GM19099 (cell line): ENCODE data around the gene EID2.

ENCODE experiments used
- POLR2A ChIP-seq: IDR thresholded peaks from 3 replicates; pipeline ENCODE4 v1.6.1; 2011; ENCODE audit warnings: low read depth; ENCODE audit not compliant: insufficient read length; ENCODE audit errors: extremely low read depth

Gene EID2

DNA sequence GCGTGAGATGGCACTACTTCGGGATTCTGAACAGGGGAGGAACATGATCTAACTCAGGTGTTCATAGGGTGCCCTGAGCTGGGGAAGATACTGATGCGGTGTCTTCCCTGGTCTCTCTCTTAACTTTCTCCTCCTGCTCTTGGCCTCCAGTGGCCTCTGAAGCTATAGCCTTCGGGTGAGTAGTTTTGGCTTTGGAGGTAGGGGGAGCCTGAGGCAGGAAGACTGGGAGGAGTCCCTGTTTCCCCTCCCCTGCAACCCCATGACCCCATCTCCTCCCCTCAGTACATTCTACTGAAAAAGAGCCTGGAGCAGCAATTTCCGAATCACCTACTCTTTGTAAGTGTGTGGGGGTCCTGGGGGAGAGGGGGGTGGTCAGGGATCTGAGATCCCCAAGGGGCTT, 21.5 kb downstream of the EID2 start:
- TF ChIP-seq POLR2A, result no peak

DNA sequence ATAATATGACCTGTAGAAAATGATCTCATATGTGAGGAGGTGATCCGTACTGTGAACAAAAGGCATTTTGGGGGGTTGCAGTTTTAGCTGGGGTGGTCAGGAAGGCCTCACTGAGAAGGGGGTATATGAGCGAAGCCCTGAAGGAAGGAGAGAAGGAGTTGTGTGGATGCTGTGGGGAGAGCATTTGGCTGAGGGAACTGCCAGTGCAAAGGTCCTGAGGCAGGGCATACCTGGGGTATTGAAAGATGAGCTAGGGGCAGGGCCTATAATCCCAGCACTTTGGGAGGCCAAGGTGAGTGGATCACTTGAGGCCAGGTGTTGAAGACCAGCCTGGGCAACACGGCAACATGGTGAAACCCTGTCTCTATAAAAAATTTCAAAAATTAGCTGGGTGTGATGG, 22.5 kb downstream of the EID2 start:
- TF ChIP-seq POLR2A, result no peak

DNA sequence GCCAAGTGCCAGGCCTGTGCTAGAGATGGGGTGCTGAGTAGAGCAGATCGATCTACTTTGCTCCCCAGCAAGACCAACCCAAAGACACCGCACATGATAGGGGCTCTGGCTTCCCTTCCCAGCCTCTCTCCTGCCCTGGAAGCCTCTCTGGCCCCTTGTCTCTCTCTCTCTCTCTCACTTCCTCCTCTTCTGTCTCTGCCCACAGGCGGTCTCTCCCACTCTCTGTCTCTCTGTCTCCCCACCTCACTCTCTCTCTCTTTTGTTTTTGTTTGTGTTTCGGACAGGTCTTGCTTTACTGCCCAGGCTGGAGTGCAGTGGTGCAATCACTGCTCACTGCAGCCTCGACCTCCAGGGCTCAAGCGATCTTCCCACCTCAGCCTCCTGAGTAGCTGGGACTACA, 23.7 kb downstream of the EID2 start:
- TF ChIP-seq POLR2A, result no peak

DNA sequence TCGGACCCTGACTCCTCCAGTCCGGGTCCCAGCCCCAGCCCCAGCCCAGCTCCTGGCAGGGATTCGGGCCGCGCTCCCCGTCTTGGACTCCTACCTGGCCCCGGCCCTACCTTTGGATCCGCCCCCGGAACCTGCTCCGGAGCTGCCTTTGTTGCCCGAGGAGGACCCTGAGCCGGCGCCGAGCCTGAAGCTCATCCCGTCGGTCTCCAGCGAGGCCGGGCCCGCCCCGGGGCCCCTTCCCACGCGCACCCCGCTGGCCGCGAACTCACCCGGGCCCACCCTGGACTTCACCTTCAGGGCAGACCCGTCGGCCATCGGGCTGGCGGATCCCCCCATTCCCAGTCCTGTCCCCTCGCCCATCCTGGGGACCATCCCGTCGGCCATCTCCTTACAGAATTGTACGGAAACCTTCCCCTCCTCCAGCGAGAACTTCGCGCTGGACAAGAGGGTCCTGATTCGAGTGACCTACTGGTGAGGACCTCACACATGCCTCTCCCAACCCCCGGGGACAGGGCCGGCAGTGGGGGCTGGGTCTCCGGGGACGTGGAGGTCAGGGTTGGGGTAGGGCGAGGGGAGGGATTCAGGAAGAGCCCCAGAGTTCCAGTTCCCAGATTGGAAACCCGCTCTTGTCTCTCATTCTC, 24.3 kb downstream of the EID2 start:
- TF ChIP-seq POLR2A, result no peak

DNA sequence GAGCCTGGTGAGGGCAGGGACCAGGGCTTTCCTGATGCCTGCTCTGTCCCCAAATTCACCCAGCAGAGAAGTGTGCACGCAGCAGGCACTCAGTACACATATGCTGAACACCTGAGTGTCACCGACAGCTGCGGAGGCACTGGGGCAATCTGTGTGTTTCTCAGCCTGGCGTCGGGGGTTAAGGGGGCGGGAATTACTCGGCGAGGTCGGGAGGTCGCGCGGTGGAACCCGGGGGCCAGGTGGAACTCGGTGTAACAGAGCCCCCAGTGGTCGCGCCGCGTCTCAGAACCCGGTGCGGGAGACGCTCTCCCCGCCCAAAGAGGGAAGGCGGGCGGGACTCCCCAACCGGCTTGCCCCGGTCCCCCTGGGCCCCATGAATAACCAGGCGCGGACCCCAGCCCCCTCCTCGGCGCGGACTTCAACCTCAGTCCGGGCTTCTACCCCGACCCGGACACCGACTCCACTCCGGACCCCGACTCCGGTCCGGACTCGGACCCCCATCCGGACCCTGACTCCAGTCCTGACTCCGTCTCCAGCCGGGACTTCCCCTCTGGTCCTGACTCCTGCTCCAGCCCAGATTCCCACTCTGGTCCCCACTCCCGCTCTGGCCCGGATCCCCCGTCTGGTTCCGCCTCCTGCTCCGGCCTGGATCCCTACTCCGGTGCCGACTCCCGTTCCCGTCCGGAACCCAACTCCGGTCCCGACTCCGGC, 25.0 kb downstream of the EID2 start, which contains the start of gene SELENOV:
Gene SELENOV, plus strand, starts transcription at position 300 of the 711 bp plus-strand sequence. Its CDS starts 74 bp downstream, at position 374.
- no peak for TF ChIP-seq POLR2A

DNA sequence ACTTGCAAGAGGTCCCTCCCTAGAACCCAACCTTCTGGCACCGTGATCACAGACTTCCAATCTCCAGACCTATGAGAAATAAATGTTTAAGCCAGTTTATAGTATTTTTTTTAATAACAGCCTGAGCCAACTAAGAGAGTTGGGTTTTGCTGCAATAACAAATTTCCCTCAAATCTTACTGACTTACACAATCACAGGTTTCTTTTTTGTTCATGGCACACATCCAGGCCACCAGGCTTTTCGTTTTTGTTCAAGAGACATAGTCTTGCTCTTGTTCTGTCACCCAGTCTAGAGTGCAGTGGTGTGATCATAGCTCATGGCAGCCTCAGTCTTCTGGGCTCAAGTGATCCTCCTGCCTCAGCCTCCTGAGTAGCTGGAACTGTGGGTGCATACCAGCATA, 27.0 kb downstream of the EID2 start:
- TF ChIP-seq POLR2A, result no peak

DNA sequence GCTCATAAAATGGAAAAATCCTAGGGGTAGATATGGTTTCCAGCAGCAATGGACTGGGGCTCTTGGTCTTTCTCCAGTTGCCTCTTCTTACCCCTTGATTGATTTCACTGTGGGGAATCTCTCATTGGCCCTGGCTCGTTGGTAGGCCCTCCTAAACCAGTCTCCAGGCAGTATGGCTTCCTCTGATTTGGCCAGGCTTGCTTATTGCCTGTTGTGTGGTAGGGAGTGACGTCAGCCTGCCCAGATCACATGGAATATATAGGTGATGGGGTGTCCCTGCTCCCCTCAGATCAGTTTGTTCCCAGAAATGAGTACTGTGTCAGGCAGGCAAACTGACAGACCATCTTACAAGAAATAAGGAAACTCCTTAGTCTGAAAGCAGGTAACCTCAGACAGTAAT, 30.7 kb downstream of the EID2 start:
- no peak for TF ChIP-seq POLR2A

DNA sequence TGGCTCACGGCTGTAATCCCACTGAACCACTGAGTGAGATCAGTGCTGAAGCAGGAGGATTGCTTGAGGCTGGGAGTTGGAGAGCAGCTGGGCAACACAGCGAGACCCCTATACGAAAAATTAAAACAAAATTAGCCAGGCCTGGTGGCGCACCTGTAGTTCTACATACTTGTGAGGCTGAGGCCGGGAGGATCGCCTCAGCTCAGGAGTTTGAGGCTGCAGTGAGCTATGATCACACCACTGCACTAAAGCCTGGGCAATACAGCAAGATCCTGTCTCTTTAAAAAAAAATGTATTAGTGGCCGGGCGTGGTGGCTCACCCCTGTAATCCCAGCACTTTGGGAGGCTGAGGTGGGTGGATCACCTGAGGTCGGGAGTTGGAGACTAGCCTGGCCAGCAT, 31.3 kb downstream of the EID2 start:
- TF ChIP-seq POLR2A, result no peak

DNA sequence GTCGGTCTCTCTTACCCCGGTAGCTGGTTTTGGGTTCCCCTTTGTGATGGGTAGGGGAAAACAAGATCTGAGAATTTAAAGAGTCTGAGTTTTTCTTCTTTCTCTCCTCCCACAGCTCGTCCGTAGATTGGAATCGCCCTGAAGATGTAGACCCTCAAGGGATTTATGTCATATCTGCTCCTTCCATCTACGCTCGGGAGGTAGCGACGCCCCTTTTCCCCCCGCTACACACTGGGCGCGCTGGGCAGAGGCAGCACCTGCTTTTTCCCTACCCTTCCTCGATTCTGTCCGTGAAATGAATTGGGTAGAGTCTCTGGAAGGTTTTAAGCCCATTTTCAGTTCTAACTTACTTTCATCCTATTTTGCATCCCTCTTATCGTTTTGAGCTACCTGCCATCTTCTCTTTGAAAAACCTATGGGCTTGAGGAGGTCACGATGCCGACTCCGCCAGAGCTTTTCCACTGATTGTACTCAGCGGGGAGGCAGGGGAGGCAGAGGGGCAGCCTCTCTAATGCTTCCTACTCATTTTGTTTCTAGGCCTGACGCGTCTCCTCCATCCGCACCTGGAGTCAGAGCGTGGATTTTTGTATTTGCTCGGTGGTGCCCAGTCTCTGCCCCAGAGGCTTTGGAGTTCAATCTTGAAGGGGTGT, 32.1 kb downstream of the EID2 start:
- no peak for TF ChIP-seq POLR2A

DNA sequence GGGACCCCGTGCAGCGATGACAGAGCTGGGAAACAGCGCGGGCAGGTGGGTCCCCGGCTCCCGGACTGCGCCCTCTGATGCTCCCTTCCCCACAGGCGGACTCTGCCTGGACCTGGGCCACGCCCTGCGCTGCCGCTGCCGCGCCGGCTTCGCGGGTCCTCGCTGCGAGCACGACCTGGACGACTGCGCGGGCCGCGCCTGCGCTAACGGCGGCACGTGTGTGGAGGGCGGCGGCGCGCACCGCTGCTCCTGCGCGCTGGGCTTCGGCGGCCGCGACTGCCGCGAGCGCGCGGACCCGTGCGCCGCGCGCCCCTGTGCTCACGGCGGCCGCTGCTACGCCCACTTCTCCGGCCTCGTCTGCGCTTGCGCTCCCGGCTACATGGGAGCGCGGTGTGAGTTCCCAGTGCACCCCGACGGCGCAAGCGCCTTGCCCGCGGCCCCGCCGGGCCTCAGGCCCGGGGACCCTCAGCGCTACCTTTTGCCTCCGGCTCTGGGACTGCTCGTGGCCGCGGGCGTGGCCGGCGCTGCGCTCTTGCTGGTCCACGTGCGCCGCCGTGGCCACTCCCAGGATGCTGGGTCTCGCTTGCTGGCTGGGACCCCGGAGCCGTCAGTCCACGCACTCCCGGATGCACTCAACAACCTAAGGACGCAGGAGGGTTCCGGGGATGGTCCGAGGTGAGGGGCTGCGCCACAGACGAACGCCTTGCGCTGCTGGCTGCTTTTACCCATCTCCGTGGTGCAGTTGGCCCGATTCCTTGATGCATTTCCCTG, 32.8 kb downstream of the EID2 start:
- TF ChIP-seq POLR2A, result peak; percentile 60

DNA sequence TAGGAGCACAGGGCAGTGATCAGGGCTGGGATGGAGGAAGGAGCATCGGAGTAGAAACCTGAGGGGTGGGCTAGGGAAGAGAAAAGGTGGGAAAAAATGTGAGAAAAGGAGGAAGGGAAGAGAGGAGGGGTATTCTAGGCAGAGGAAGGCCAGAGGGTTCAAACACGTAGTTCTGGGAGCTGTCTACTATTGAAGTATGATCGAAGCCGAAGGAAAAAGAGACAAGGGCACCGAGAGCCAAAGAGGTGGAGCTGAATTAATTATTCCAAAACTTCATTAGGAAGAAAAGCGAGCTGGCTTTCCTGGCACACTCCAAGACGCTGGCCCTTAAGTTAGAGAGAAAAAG, 33.4 kb downstream of the EID2 start:
- TF ChIP-seq POLR2A, result no peak

DNA sequence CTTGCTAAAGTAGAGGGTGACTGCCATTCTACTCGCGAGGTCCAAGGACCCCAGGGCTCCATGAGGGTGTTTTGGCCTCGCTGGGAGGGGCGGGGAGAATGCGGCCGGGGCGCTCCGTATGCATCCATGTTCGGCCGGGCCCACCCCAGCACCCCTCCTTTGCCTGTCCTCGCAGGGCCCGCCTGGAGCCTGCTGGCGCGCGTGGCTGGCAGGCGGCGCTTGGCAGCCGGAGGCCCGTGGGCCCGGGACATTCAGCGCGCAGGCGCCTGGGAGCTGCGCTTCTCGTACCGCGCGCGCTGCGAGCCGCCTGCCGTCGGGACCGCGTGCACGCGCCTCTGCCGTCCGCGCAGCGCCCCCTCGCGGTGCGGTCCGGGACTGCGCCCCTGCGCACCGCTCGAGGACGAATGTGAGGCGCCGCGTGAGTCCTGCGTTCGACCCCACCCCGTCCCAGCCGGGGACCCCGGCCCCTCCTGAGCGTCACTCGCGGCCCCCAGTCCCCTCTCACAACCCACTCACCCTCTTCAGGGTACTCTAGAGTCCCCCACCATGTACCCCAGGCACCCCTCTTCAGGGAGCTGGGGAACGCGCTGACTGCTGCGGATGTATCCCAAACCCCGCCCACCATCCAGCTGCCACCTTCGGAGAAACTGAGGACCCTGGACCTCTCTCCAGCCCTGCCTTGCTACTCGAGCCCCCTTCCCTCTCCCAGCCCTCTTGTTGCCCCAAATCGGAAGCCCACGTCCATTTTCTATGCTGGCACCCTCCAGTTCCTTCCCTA, 37.1 kb downstream of the EID2 start:
- no peak for TF ChIP-seq POLR2A

DNA sequence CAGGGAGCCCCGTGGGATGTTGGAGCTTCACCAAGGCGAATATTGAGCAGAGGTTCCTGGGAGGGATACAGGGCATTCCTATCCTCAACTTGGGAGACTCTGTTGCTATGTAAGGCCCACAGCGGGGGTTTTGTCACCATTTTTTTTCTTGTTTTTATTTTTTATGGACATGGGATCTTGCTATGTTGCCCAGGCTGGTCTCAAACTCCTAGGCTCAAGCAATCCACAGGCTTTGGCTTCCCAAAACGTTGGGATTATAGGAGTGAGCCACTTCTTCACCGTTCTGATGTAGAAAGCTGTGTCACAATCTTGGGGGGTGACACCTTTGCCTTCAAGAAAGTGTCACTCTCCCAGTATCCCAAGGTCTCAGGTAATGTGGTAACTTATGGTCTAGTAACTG, 38.6 kb downstream of the EID2 start:
- TF ChIP-seq POLR2A, result no peak

DNA sequence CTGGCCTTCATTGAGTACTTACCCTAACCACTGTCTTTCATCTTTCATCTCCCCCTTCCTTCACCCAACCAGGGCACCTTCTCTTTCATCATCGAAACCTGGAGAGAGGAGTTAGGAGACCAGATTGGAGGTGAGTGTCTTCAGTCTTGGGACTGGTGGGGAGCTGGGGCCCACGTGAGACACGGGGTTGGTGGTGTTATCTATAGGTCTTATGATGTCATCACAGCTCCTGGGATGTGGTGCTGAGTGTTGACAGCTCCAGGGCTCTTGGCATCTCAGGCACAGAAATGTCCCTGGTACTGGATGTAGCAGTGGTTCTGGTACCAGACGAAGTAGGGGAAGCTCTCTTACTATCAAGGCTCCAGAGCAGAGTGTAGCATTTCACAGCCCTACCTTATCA, 39.4 kb downstream of the EID2 start:
- TF ChIP-seq POLR2A, result no peak

DNA sequence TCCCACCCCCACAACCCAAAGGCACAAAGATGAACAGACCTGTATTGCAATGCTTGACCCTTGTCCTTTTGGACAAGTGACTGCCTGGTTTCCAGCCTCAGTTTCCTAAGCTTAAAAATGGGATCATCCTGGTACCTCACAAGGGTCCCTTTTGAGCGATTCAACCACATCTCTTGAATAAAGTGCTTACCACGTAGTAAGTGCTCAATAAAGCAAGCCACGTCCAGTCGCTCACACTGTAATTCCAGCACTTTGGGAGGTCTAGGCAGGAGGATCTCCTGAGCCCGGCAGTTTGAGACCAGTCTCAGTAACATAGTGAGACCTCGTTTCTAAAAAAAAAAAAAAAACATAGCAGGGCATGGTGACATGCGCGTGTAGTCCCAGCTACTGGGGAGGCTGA, 40.0 kb downstream of the EID2 start:
- no peak for TF ChIP-seq POLR2A
